A673 (cell line): ENCODE results near the gene LXN. TPM values are rescaled to one million over a fixed set of nuclear protein-coding genes. Genes with fewer than 3 reads are reported as not detected.

Source experiments
- BruUV-seq: library from RNA; stranded (reverse); fragments of 400-500 nt; replicated peaks from 2 replicates; lab custom pipeline; 2021; lab: Mats Ljungman, UMichigan
- CTCF ChIA-PET: fragments of 300-600 bp; sonication (Branson Sonifier 250); formaldehyde crosslinking; loops from one replicate; lab custom pipeline; 2022; ENCODE audit warnings: antibody characterized with exemption; lab: Charles Lee
- POLR2A ChIA-PET: fragments of 300-600 bp; sonication (Branson Sonifier 250); formaldehyde crosslinking; loops from one replicate; lab custom pipeline; 2022; ENCODE audit warnings: antibody characterized with exemption; ENCODE audit not compliant: low non-redundant PET; lab: Charles Lee
- DNase-seq: peaks from one replicate; pipeline ENCODE4 v3.0.0-alpha.2; 2015; ENCODE audit warnings: low spot score
- H3K27ac ChIP-seq: fragments of 200-600 bp; sonication (generic); 2 replicates; pipeline ENCODE4 v1.5.1; 2016; ENCODE audit warnings: mixed run types, low read depth, mild to moderate bottlenecking, mixed read lengths, antibody characterized with exemption, low read length; ENCODE audit not compliant: poor library complexity, severe bottlenecking
- H3K27me3 ChIP-seq: fragments of 200-600 bp; sonication (generic); replicated peaks from 2 replicates; pipeline ENCODE4 v1.6.1; 2017; ENCODE audit warnings: mixed run types, low read depth, mild to moderate bottlenecking, mixed read lengths, antibody characterized with exemption, low read length; ENCODE audit not compliant: insufficient read depth, poor library complexity
- H3K36me3 ChIP-seq: fragments of 200-600 bp; sonication (generic); 2 replicates; pipeline ENCODE4 v1.6.1; 2016; ENCODE audit warnings: mixed run types, mild to moderate bottlenecking, mixed read lengths, antibody characterized with exemption, low read length; ENCODE audit not compliant: insufficient read depth, poor library complexity, severe bottlenecking
- H3K4me1 ChIP-seq: fragments of 200-600 bp; sonication (generic); 2 replicates; pipeline ENCODE4 v1.6.1; 2017; ENCODE audit warnings: mixed run types, mild to moderate bottlenecking, mixed read lengths, antibody characterized with exemption, low read length; ENCODE audit not compliant: insufficient read depth, poor library complexity, severe bottlenecking
- H3K4me3 ChIP-seq: fragments of 200-600 bp; sonication (generic); 2 replicates; pipeline ENCODE4 v1.5.1; 2016; ENCODE audit warnings: low read depth, mixed run types, mild to moderate bottlenecking, mixed read lengths, low read length; ENCODE audit not compliant: poor library complexity, severe bottlenecking
- H3K9me3 ChIP-seq: fragments of 200-600 bp; sonication (generic); 2 replicates; pipeline ENCODE4 v1.6.1; 2016; ENCODE audit warnings: mixed run types, low read depth, mild to moderate bottlenecking, mixed read lengths, antibody characterized with exemption, low read length; ENCODE audit not compliant: poor library complexity, severe bottlenecking
- CTCF ChIP-seq: fragments of 300-800, 200-600 bp; sonication (generic); conservative IDR thresholded peaks from 2 replicates; pipeline ENCODE4 v1.5.1; 2017; ENCODE audit warnings: low read depth, mild to moderate bottlenecking, antibody characterized with exemption, low read length, moderate library complexity, mixed read lengths
- EZH2 ChIP-seq: fragments of 200-600 bp; sonication (generic); IDR thresholded peaks from 2 replicates; pipeline ENCODE4 v1.6.1; 2017; ENCODE audit warnings: borderline replicate concordance, low read depth, mild to moderate bottlenecking, mixed read lengths, antibody characterized with exemption, low read length; ENCODE audit not compliant: poor library complexity, severe bottlenecking
- intact Hi-C: fragments of 100-400 bp; cut with micrococcal nuclease; formaldehyde crosslinking; loops from one replicate; pipeline ENCODE4 v1.10.0; 2022; ENCODE audit not compliant: unreplicated experiment
- total RNA-seq: library from RNA; stranded (reverse); gene quantifications from 2 replicates; pipeline ENCODE4 v1.2.3, GENCODE V29; 2021

LXN gene
- total RNA-seq, 1 experiment from 2014 or later = 4.5 TPM

GRCh38 chr3:158710601-158711000 is 38.2 kb upstream of the LXN start:
- DNase-seq = no peak
- no TSS peak for BruUV-seq
- no peaks in the 10 kb centered on the region for H3K9me3 ChIP-seq
- intact Hi-C loops = no loop called here
- H3K27me3 ChIP-seq = no peaks in the 10 kb centered on the region
- ChIA-PET POLR2A (no interaction called here), CTCF (no interaction called here)
- TF ChIP-seq EZH2 = no peak
- TF ChIP-seq CTCF = no peak
- H3K4me3 ChIP-seq = no peak overlapping the region
- no peaks in the 10 kb centered on the region for H3K36me3 ChIP-seq
- H3K4me1 ChIP-seq = no peaks in the 10 kb centered on the region
- H3K27ac ChIP-seq = no peak overlapping the region

GRCh38 chr3:158709666-158710083 is 37.2 kb upstream of the LXN start:
- Histone ChIP-seq H3K27me3 (no peaks in the 10 kb centered on the region), H3K36me3 (no peaks in the 10 kb centered on the region), H3K4me1 (no peaks in the 10 kb centered on the region), H3K4me3 (no peak overlapping the region), H3K27ac (no peak overlapping the region), H3K9me3 (no peaks in the 10 kb centered on the region)
- ChIA-PET CTCF (no interaction called here), POLR2A (no interaction called here)
- TF ChIP-seq CTCF (no peak), EZH2 (no peak)
- no TSS peak for BruUV-seq
- peak; percentile 41 for DNase-seq
- intact Hi-C loops = no loop called here

GRCh38 chr3:158703566-158703965 is 31.1 kb upstream of the LXN start:
- CTCF ChIA-PET = no interaction called here
- POLR2A ChIA-PET = no interaction called here
- no peak for DNase-seq
- Histone ChIP-seq H3K27me3 (no peaks in the 10 kb centered on the region), H3K9me3 (no peaks in the 10 kb centered on the region), H3K4me3 (no peak overlapping the region), H3K4me1 (peaks cover 17% of the 10 kb centered on the region), H3K36me3 (no peaks in the 10 kb centered on the region), H3K27ac (no peak overlapping the region)
- intact Hi-C loops = no loop called here
- no TSS peak for BruUV-seq
- TF ChIP-seq CTCF (no peak), EZH2 (no peak)
